GM18520 (cell line): ENCODE data around the gene TBC1D30.
A peak's percentile ranks its signal among the peaks of the same experiment; 100 is the strongest.

Experiments
- ATAC-seq: cut with Tn5 transposase; IDR thresholded peaks from one replicate; pipeline ENCODE4 v1.9.1; 2021; ENCODE audit not compliant: unreplicated experiment

Gene TBC1D30

GRCh38 chr12:64858882-64859605, 34.6 kb downstream of the TBC1D30 start:
- no peak for ATAC-seq

DNA sequence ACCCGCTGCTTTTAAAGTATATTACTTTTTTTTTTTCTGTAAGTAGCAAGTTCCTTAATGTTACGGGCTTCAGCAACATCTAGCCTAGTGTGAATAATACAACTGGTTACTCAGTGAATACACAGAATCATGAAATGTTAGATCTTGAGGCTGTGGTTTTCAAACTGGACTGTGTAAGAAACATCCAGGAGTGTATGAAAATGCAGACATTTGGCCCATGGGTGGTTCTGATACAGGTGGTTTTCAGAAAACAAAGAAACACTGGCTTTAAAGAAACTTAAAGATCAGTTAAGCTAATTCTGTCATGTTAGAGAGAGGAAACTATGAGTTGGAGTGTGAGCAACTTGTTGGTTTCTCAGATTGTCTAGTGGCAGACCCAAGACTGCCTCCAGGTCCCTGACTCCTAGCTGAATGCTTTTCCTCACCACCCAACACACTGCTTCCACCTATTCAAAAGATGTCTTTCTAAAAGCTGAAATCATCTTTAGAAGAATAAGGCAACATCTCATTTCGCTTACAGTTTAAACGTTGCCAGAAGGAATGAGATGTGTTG, 36.1 kb downstream of the TBC1D30 start:
- ATAC-seq: no peak

DNA sequence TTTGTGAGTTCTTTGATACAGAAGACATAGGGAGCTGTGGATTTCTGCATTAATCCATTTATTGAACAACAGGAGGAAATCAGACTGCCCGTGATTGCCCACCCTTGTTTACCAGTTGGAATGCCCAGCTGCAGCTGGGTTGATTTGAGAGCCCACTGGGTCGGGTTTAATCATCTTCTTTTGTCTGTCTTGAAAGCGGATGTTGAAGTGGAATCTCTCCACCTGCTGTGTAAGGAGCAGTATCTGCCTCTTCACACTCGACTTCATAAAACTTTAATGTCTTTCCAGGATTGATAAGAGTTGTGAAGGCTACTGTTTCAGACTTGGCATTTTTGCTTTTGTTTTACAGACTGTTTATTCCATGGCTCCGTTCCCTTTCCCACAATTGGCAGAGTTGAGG, 39.9 kb downstream of the TBC1D30 start:
- no peak for ATAC-seq

- no peak for ATAC-seq
Observed at GRCh38 chr12:64875186-64875585, 50.7 kb downstream of the TBC1D30 start.

GRCh38 chr12:64876388-64877071, 52.1 kb downstream of the TBC1D30 start:
- ATAC-seq: no peak

DNA sequence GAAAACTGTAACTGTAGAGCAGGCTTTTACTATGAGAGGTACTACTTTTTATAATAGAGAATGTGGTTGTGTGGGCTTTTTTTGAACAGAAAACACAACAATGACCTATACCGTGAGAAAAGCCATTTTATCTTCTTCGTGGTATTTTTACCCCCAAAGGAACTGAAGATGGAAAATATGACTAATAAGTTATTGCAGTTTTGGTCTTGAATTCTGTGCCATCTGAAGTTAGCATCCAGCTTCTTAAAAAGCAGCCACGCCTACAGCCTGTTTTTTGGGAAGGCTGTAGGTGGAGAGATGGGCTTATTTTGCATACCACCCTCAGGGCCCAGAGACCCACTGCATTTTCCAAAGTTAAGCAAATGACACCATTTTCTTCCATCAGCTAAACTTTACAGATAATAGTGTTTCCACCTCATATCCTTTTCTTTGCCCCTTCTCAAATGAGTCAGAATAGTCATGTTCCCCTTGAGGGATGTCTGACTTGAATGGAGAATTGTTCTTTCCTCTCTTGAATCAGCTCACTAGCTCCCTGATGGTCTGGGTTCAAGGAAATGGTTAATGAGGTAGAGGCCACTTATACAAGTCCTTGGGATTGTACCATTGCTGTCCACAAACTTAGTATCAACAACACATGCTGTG, 53.0 kb downstream of the TBC1D30 start:
- peak; percentile 86 for ATAC-seq

DNA sequence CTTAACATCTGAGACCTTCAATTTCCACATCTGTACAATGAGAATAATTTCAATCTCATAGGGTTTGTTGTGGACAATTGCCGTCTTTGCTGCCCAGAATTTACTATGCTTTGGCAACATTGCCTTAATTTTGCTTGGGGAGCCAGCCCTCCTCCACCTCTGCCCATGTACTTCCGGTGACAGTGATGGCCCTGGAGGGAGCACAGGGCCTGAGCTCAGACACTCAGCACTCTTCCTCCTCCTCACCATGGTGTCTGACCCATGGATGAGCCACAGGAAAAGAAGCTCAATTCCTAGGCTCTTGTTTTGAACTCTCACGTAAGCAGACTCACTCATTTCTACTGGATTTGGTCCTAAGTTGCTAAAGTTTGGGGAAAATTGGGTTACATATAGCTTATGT, 58.2 kb downstream of the TBC1D30 start:
- ATAC-seq: no peak

DNA sequence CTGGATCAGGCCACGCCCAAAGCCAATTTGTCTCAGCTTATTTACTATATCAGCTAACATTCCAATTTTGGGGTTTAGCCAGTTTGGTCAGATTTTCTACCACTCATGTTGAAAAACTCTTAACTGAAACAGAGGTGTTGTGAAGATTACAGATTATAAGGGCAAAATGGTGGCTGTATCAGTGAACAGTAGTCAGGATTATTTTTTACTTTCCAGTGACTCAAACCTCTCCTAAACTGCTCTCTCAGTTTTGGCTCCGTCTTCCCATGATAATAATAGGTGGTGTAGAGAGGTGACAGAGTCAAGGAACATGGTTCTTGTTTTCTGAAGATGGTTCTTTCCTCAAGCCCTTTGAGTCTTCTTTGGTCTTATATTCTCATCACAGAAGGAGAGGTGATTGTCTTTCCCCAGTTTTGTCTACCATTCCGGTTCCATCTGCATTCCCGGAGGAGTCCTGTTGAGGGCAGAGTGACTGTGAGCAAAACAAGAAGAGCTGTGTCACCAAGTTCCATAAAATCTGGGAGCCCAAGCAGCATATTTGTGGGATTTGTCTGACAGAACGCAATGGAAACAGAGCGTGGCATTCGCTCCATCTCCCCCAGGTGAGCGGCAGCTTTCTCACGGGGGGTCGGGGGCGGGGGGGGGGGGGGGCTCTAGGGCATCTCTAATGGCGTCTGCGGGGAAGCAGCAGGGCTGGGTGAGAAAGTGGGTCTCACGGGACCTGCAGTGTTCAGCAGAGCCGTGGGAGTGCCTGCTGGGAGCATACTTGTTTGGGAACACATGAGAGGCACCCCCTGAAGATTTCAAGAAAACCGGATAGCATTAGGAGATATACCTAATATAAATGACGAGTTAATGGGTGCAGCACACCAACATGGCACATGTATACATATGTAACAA, 59.1 kb downstream of the TBC1D30 start:
- ATAC-seq: no peak

- ATAC-seq: no peak
Observed at GRCh38 chr12:64884164-64884542, 59.7 kb downstream of the TBC1D30 start.

GRCh38 chr12:64884728-64885127, 60.3 kb downstream of the TBC1D30 start:
- no peak for ATAC-seq

GRCh38 chr12:64889434-64890216, 65.2 kb downstream of the TBC1D30 start:
- no peak for ATAC-seq

- no peak for ATAC-seq
Observed at GRCh38 chr12:64890873-64891468, 66.5 kb downstream of the TBC1D30 start.

DNA sequence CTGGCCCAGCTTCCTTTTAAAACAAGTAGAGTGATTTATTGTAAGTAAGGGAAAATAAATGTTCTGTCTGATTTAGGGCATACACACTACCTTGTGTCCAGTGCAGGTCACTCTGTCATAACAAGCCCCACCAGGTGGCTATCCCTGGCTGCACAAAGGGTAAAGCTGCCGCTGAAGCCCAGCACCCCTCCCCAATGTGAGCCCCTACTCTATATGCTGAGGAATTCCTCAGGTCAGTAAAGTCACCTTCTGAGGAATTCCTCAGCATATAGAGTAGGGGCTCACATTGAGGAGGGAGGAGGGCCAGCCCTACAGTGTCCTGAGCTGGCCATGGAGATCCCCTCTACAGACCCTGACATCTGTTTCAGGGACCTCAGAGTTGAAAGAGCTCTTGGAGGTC, 67.2 kb downstream of the TBC1D30 start:
- ATAC-seq: no peak

DNA sequence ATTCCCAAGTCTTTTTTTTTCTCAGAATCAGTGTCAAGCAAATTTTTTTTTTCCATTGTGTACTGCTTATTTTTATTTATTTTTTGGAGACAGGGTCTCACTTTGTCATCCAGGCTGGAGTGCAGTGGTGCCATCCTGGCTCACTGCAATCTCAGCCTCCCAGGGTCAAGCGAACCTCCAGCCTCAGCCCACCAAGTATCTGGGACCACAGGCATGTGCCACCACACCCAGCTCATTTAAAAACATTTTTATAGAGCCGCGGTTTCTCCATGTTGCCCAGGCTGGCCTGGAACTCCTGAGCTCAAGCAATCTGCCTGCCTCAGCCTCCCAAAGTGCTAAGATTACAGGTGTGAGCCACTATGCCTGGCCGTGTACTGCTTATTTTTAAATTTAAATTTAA, 68.1 kb downstream of the TBC1D30 start:
- no peak for ATAC-seq

DNA sequence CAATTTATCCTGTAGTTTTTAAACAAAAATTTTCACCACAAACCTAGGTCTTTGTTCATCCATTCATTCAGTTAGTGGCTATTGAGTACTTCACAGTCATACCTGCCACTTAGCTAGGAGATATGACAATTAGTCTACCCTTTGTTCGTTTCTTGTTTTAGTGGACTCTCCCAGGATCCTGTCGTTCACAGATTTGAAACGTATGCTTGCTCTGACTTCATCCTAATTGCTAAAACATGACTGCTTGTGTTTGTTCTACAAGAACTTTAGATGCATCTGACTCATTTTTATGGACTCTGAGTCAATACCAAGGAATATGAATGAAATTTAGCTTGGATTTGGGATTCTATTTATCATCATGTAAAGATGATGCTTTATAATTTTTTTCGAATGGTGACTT, 69.5 kb downstream of the TBC1D30 start:
- no peak for ATAC-seq

DNA sequence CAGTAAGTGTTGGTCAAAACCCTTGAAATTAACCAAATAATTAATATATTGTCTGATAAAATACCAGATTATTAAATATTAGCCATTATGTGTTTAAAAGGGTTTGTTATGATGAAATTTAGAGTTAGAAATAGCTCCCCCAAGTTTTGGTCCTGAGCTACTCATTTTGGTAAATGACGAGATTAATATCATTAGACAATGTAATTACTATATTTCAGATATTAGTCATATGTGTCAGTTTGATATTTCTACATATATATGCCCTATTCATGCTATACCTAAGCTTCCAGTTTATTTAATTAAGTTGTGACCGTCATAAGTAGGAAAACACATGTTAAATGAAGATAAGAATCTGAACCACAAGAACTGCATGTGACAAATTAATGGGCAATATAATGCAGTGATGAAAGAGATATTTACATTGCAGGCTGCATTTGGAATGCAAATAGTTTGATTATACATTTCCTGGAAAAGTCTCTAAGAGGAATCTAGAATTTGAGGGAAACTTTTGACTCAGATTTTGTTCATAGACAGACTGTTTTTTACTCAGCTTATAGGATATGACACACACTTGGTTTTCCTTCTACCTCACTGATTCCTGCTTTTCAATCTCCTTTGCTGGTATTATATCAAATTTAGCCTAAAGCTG, 70.5 kb downstream of the TBC1D30 start:
- no peak for ATAC-seq

GRCh38 chr12:64895526-64895925, 71.1 kb downstream of the TBC1D30 start:
- ATAC-seq: no peak

GRCh38 chr12:64900540-64900939, 76.1 kb downstream of the TBC1D30 start:
- ATAC-seq: no peak

- ATAC-seq: no peak
Observed at GRCh38 chr12:64903479-64904152, 79.2 kb downstream of the TBC1D30 start.
